Heart left ventricle (tissue), 16 donors: ENCODE measurements around the gene MXI1. TPM values are rescaled to one million over a fixed set of nuclear protein-coding genes. Genes with fewer than 3 reads are reported as not detected.

Experiments
- ATAC-seq, 4 donors: fragments of 200-7000 bp; cut with Tn5 transposase; one replicate each; pipeline ENCODE4 v1.9.1; 2020 to 2022; ENCODE audit warnings: moderate library complexity in 4 of 4, mild to moderate bottlenecking in 3 of 4, moderate number of reproducible peaks in 1 of 4
- DNase-seq, 5 donors: peaks; one replicate each; pipeline ENCODE4 v3.0.0-alpha.2; 2020
- H3K27ac ChIP-seq, 12 donors: fragments of 200-600 bp; sonication (generic) in 4 of 12; one replicate each; pipeline versions ENCODE4 v1.5.0 to v1.8.0; 2016 to 2022; ENCODE audit warnings: mild to moderate bottlenecking in 2 of 12
- H3K27me3 ChIP-seq, 9 donors: fragments of 200-600 bp; sonication (generic) in 2 of 9; one replicate each; pipeline versions ENCODE4 v1.5.1 to v1.8.0; 2016 to 2022; ENCODE audit warnings: mild to moderate bottlenecking in 3 of 9
- H3K36me3 ChIP-seq, 9 donors: fragments of 200-600 bp; sonication (generic) in 2 of 9; one replicate each; pipeline versions ENCODE4 v1.5.0 to v1.8.0; 2018 to 2022; ENCODE audit warnings: mild to moderate bottlenecking in 2 of 9
- H3K4me1 ChIP-seq, 12 donors: fragments of 200-600 bp; sonication (generic) in 4 of 12; one replicate each; pipeline versions ENCODE4 v1.5.0 to v1.8.0; 2016 to 2022; ENCODE audit warnings: mild to moderate bottlenecking in 3 of 12
- H3K4me3 ChIP-seq, 12 donors: fragments of 200-600 bp; sonication (generic) in 4 of 12; one replicate each; pipeline versions ENCODE4 v1.5.0 to v1.8.0; 2017 to 2022; ENCODE audit warnings: mild to moderate bottlenecking in 9 of 12, moderate library complexity in 4 of 12
- H3K9me3 ChIP-seq, 12 donors: fragments of 200-600 bp; sonication (generic) in 4 of 12; one replicate each; pipeline versions ENCODE4 v1.5.0 to v1.8.0; 2016 to 2022; ENCODE audit warnings: mild to moderate bottlenecking in 1 of 12
- CTCF ChIP-seq, 12 donors: fragments of 200-600 bp; sonication (generic) in 4 of 12; IDR thresholded peaks; one replicate each; pipeline versions ENCODE4 v1.5.0 to v1.8.0; 2018 to 2022; ENCODE audit warnings: antibody characterized with exemption in 12 of 12, mild to moderate bottlenecking in 5 of 12
- POLR2A ChIP-seq, 2 donors: fragments of 450-650 bp; IDR thresholded peaks; one replicate each; pipeline ENCODE4 v1.6.1; 2017; ENCODE audit warnings: antibody characterized with exemption in 2 of 2, mild to moderate bottlenecking in 2 of 2, moderate library complexity in 2 of 2
- WGBS, 4 donors: extraction: QIAGEN DNeasy Blood & Tissue Kit in 2 of 4; methylation state at CpG; one replicate each; pipeline versions ENCODE4 v1.1.5 to v1.1.7; 2013 to 2018; 5-methylcytosine and 5-hydroxymethylcytosine counted together
- intact Hi-C, 10 donors: fragments of 100-400 bp; cut with DNase I; formaldehyde crosslinking; loops; one replicate each; pipeline versions ENCODE4 v1.11.1 to v1.14.2; 2022
- polyA plus RNA-seq, 2 donors: library from polyadenylated mRNA; stranded (reverse); fragments of 200-250 nt; gene quantifications; one replicate each; pipeline ENCODE4 v1.2.3, GENCODE V29; 2013
- total RNA-seq, 9 donors: library from RNA; depleted of rRNA in 2 of 9; stranded (reverse); fragments of >200 nt in 2 of 9; fragmentation: NEBNext Ultra II Directional in 3 of 9; extraction: Animal tissue kit (Norgen Biotek cat#: 25700) in 3 of 9; gene quantifications; one replicate each; pipeline versions ENCODE4 v1.1.0 to v1.2.4, GENCODE V29; 2016 to 2023
- donor health status: ischemic (EF 13 %, LVEDD 7.1; RV severe dilation, severe dysfunction).
- donor health status: healthy with polysubstance abuse.
- donor health status: DM: no; HTN: yes; CAD: no.
- donor health status: DM: no; HTN: no; CAD: no.
- donor health status: ischemic (EF 25% LVEDD 6.9; RV normal size, moderate dysfunction).
- donor health status: ischemic (EF 25% LVEDD 5.7; RV mildly dilated, moderate dysfunction).
- donor health status: healthy.
- donor health status: DM: yes; HTN: yes; CAD: no.
- donor health status: ischemic (EF 35%, LVEDD 5.7; RV mildly dilated, moderate dysfunction).
- donor health status: nonischemic (EF 11% LVEDD 7.7; RV severe dilation, severe dysfunction).
- donor health status: DM: yes; HTN: yes; CAD: no.
- donor health status: PGD.
- donor health status: ischemic (EF 29% LVEDD 5.4; RV normal size, mild dysfunction).
- donor health status: nonischemic (EF 23%, LVEDD 6.1; RV moderate dilation, normal function).

Gene MXI1
- total and polyA plus RNA-seq, 11 donors: 20.3 to 83.2 (median 60.6) TPM

- intact Hi-C loops: loop anchor here in 1 of 10 donors (10.0 kb wide), 1 partner anchor 99 kb away; no protein-coding TSS in a partner anchor
- H3K4me1 ChIP-seq: peaks cover 0 to 10% (median 0%) of the 10 kb centered on the region in 12 donors
- 50 to 56% (median 54%) methylated on average over 10 of the region's 10 CpGs for WGBS, 4 donors
- DNase-seq: no peak
- TF ChIP-seq POLR2A (IDR thresholded peaks at IDR 0.05): no peak
- TF ChIP-seq CTCF (IDR thresholded peaks at IDR 0.05): no peak
- ATAC-seq: peak in 2 of 4 donors; percentile 49 to 51
- H3K27ac ChIP-seq: no peak overlapping the region
- peaks cover 0 to 5% (median 0%) of the 10 kb centered on the region in 12 donors for H3K9me3 ChIP-seq
- no peak overlapping the region for H3K4me3 ChIP-seq
- no peaks in the 10 kb centered on the region for H3K36me3 ChIP-seq
- H3K27me3 ChIP-seq: no peaks in the 10 kb centered on the region
Observed at GRCh38 chr10:110336111-110336721, 128.8 kb downstream of the MXI1 start.

Other genes starting within 250 kb of the MXI1 start
- 100 to 1,000 TPM in 5 of 9 donors, 10 to 100 TPM in 4; 47.9 to 659 (median 103) TPM for gene ADD3, start 199.6 kb upstream of the MXI1 start, total RNA-seq
- 10 to 100 TPM; 28.8 to 51.8 TPM for gene ADD3, start 199.6 kb upstream of the MXI1 start, polyA plus RNA-seq
- gene SMNDC1, start 97.3 kb downstream of the MXI1 start, total RNA-seq: 10 to 100 TPM in 7 of 9 donors, 1 to 10 TPM in 2; 5.2 to 23.1 (median 20.7) TPM
- 10 to 100 TPM in 1 of 2 donors, 1 to 10 TPM in 1; 7.5 to 13.1 TPM for gene SMNDC1, start 97.3 kb downstream of the MXI1 start, polyA plus RNA-seq